RWPE2 (cell line): ENCODE results near the gene LAMA1.

Experiments
- ATAC-seq: fragments of 200-7000 bp; cut with Tn5 transposase; 3 replicates; pipeline ENCODE4 v1.9.1; 2021; ENCODE audit warnings: low read depth
- DNase-seq: peaks from one replicate; pipeline ENCODE4 v3.0.0-alpha.2; 2020; ENCODE audit warnings: low spot score
- H3K27ac ChIP-seq: fragments of 450-650 bp; 2 replicates; pipeline ENCODE4 v1.5.1; 2017; ENCODE audit warnings: mild to moderate bottlenecking; ENCODE audit not compliant: poor library complexity, severe bottlenecking
- H3K27me3 ChIP-seq: fragments of 250-450 bp; sonication (Bioruptor Pico); 2 replicates; pipeline ENCODE4 v1.5.1; 2021; ENCODE audit warnings: mild to moderate bottlenecking, moderate library complexity; ENCODE audit not compliant: insufficient read depth, poor library complexity, severe bottlenecking
- H3K36me3 ChIP-seq: fragments of 250-450 bp; sonication (Bioruptor Pico); 2 replicates; pipeline ENCODE4 v1.5.1; 2020; ENCODE audit warnings: low read depth, mild to moderate bottlenecking, moderate library complexity
- H3K4me1 ChIP-seq: fragments of 250-450 bp; sonication (Bioruptor Pico); 2 replicates; pipeline ENCODE4 v1.5.1; 2021; ENCODE audit warnings: mild to moderate bottlenecking, moderate library complexity; ENCODE audit not compliant: insufficient read depth, poor library complexity, severe bottlenecking
- H3K4me3 ChIP-seq: fragments of 250-450 bp; sonication (Bioruptor Pico); 2 replicates; pipeline ENCODE4 v1.5.1; 2021; ENCODE audit warnings: mild to moderate bottlenecking, moderate library complexity; ENCODE audit not compliant: severe bottlenecking
- H3K9me3 ChIP-seq: fragments of 250-450 bp; sonication (Bioruptor Pico); 2 replicates; pipeline ENCODE4 v1.5.1; 2021; ENCODE audit warnings: mild to moderate bottlenecking, moderate library complexity; ENCODE audit not compliant: severe bottlenecking
- TF ChIP-seq, protein P1 (sequence below): fragments of 450-650 bp; IDR thresholded peaks from one replicate; pipeline ENCODE4 v1.5.1; 2017; ENCODE audit warnings: mild to moderate bottlenecking, moderate library complexity; ENCODE audit not compliant: poor library complexity, severe bottlenecking

Gene LAMA1

DNA sequence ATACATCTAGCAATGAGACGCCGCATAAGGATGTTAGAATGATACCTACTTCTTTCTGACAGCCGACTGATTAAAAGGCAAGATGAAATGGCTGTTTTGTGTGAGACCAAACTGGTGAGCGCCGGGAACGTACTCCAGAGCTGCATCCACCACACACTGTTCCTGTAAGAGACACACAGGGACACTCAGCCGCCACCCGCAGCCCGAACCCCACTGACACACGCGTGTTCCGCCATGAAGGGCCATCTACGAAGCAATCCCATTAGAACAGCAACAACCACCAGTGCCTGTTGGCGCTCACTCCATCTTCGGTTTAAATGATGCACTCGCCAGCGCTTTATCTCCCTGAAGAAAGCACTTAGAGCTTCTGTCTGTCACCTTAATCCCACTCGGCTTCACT lies 162.3 kb downstream of the LAMA1 start:
- DNase-seq (no peak), ATAC-seq (no peak)
- Histone ChIP-seq H3K27ac (no peak overlapping the region), H3K9me3 (no peaks in the 10 kb centered on the region), H3K36me3 (no peaks in the 10 kb centered on the region), H3K4me1 (no peaks in the 10 kb centered on the region), H3K4me3 (no peak overlapping the region), H3K27me3 (no peaks in the 10 kb centered on the region)
- TF ChIP-seq, protein P1, sequence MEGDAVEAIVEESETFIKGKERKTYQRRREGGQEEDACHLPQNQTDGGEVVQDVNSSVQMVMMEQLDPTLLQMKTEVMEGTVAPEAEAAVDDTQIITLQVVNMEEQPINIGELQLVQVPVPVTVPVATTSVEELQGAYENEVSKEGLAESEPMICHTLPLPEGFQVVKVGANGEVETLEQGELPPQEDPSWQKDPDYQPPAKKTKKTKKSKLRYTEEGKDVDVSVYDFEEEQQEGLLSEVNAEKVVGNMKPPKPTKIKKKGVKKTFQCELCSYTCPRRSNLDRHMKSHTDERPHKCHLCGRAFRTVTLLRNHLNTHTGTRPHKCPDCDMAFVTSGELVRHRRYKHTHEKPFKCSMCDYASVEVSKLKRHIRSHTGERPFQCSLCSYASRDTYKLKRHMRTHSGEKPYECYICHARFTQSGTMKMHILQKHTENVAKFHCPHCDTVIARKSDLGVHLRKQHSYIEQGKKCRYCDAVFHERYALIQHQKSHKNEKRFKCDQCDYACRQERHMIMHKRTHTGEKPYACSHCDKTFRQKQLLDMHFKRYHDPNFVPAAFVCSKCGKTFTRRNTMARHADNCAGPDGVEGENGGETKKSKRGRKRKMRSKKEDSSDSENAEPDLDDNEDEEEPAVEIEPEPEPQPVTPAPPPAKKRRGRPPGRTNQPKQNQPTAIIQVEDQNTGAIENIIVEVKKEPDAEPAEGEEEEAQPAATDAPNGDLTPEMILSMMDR = no peak

DNA sequence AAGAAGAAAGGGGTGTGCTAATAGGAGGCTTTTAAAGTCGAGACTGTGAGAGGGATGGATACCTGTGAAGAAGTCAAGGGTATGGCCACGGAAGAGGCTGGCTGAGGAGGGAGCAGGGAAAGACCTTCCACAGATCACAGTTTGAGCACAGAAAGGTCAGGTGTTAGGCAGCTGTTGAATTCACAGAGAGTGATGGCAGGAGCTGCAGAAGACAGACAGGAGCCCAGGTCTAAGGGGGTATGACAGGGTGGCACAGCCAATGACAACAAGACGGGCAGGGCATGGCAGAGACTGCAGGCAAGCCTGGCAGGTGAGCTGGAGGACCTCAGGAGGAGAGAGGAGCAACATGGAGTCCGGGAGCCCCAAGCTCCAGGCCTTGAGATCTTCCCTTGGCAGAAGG lies 163.1 kb downstream of the LAMA1 start:
- no peaks in the 10 kb centered on the region for H3K9me3 ChIP-seq
- no peaks in the 10 kb centered on the region for H3K27me3 ChIP-seq
- H3K36me3 ChIP-seq = no peaks in the 10 kb centered on the region
- no peak overlapping the region for H3K27ac ChIP-seq
- DNase-seq (no peak), ATAC-seq (no peak)
- H3K4me1 ChIP-seq = no peaks in the 10 kb centered on the region
- H3K4me3 ChIP-seq = no peak overlapping the region
- TF ChIP-seq, protein P1 = no peak

DNA sequence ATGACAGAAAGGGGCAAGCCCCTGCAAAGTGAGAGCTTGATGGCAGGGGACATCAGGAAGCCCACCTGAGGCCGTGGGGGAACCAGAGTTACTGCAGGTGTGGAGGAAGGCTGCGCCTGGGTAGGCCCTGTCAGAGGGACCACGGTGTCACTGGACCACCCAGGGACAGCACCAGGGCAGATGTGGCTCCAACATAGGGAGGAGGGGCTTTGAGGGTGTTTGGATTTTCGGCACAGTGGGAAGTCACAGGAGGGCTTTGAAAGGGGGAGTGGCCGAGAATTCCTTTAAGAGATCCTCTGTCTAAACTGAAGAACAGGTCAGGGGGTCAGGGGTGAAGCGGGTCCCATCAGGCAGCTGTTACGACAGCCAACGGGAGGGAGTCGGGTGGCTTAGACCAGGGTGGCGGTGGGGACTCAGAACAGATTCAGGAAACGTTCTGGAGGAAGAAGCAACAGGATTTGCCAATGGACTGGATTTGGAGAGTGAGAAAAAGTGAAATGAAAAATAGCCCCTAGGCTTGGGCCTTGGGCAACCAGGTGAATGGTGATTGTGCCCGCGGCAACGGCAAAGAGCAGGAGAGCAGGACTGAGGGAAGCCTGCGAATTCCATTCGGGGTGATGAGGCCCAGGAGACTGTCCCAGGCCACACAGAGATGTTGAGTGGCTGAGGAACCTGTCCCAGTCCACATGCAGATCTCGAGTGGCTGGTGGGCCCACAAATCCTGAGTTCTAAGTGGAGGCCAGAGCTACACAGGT lies 166.1 kb downstream of the LAMA1 start:
- no peaks in the 10 kb centered on the region for H3K9me3 ChIP-seq
- TF ChIP-seq, protein P1 = no peak
- no peak overlapping the region for H3K4me3 ChIP-seq
- ATAC-seq = no peak
- H3K27me3 ChIP-seq = no peaks in the 10 kb centered on the region
- no peaks in the 10 kb centered on the region for H3K4me1 ChIP-seq
- H3K36me3 ChIP-seq = no peaks in the 10 kb centered on the region
- no peak for DNase-seq
- no peak overlapping the region for H3K27ac ChIP-seq

DNA sequence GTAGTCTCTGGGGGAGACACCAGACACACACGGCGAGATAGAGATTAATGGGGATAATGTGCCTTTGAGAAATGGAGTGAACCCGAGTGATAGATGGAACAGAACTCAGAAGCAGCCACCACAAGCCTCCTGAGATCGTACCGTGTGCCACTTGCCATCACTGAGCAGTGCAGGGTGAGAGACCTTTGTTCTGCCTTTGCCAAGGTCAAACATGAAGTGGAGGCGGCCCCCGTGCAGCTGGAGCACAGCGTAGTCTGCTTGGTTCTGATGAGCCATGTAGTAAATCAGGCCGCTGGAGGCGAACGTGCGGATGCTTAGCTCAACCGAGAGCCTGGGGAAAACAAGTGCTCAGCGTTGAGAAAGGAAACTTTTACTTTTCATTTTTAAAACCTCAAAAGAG lies 167.0 kb downstream of the LAMA1 start:
- H3K4me3 ChIP-seq = no peak overlapping the region
- no peaks in the 10 kb centered on the region for H3K27me3 ChIP-seq
- TF ChIP-seq, protein P1 = no peak
- ATAC-seq (no peak), DNase-seq (no peak)
- H3K27ac ChIP-seq = no peak overlapping the region
- no peaks in the 10 kb centered on the region for H3K36me3 ChIP-seq
- no peaks in the 10 kb centered on the region for H3K9me3 ChIP-seq
- no peaks in the 10 kb centered on the region for H3K4me1 ChIP-seq
